Ishikawa (cell line): Measurements from ENCODE around the gene UST.

Source experiments
- CEBPB ChIP-seq: IDR thresholded peaks from 2 replicates; pipeline ENCODE4 v1.6.1; 2012
- CREB1 ChIP-seq: IDR thresholded peaks from 2 replicates; pipeline ENCODE4 v1.6.1; 2012; ENCODE audit warnings: low read depth
- EGR1 ChIP-seq: IDR thresholded peaks from 2 replicates; pipeline ENCODE4 v1.6.1; 2012
- EP300 ChIP-seq: IDR thresholded peaks from 2 replicates; pipeline ENCODE4 v1.6.1; 2012; ENCODE audit warnings: borderline replicate concordance
- FOXM1 ChIP-seq: IDR thresholded peaks from 2 replicates; pipeline ENCODE4 v1.6.1; 2012; ENCODE audit warnings: low read depth, borderline replicate concordance
- MAX ChIP-seq: IDR thresholded peaks from 2 replicates; pipeline ENCODE4 v1.6.1; 2012
- NFIC ChIP-seq: IDR thresholded peaks from 2 replicates; pipeline ENCODE4 v1.6.1; 2012
- RAD21 ChIP-seq: IDR thresholded peaks from 2 replicates; pipeline ENCODE4 v1.6.1; 2012; ENCODE audit warnings: low read depth
- REST ChIP-seq: IDR thresholded peaks from 2 replicates; pipeline ENCODE4 v1.6.1; 2012; ENCODE audit warnings: low read depth, mild to moderate bottlenecking
- TAF1 ChIP-seq: IDR thresholded peaks from 2 replicates; pipeline ENCODE4 v1.6.1; 2012; ENCODE audit warnings: low read depth, mild to moderate bottlenecking
- TCF12 ChIP-seq: IDR thresholded peaks from 2 replicates; pipeline ENCODE4 v1.6.1; 2012; ENCODE audit warnings: low read depth
- TEAD4 ChIP-seq: IDR thresholded peaks from 2 replicates; pipeline ENCODE4 v1.6.1; 2012
- USF1 ChIP-seq: IDR thresholded peaks from 2 replicates; pipeline ENCODE4 v1.6.1; 2012
- YY1 ChIP-seq: IDR thresholded peaks from 2 replicates; pipeline ENCODE4 v1.6.1; 2012; ENCODE audit warnings: low read depth
- ZBTB7A ChIP-seq: IDR thresholded peaks from 2 replicates; pipeline ENCODE4 v1.6.1; 2012; ENCODE audit warnings: low read depth

Gene UST

GRCh38 chr6:148990403-148990802 is 243.6 kb downstream of the UST start:
- TF ChIP-seq TCF12 (no peak), MAX (no peak), CREB1 (no peak), TAF1 (no peak), NFIC (no peak), YY1 (no peak)

GRCh38 chr6:148996815-148997214 is 250.0 kb downstream of the UST start:
- no peak for TF ChIP-seq REST
- no peak for TF ChIP-seq CEBPB
- no peak for TF ChIP-seq EGR1
- TF ChIP-seq RAD21: no peak

- no peak for TF ChIP-seq EP300
- no peak for TF ChIP-seq REST
- no peak for TF ChIP-seq YY1
Observed at GRCh38 chr6:148997865-148998264, 251.0 kb downstream of the UST start.

GRCh38 chr6:148998704-148999103 is 251.9 kb downstream of the UST start:
- TF ChIP-seq ZBTB7A: no peak
- TF ChIP-seq EP300: no peak
- TF ChIP-seq MAX: no peak
- TF ChIP-seq TCF12: no peak
- no peak for TF ChIP-seq REST
- no peak for TF ChIP-seq TEAD4
- TF ChIP-seq NFIC: no peak
- no peak for TF ChIP-seq CEBPB
- TF ChIP-seq EGR1: no peak
- TF ChIP-seq USF1: no peak
- no peak for TF ChIP-seq TAF1
- TF ChIP-seq YY1: no peak
- no peak for TF ChIP-seq CREB1
- TF ChIP-seq RAD21: no peak
- TF ChIP-seq FOXM1: no peak

GRCh38 chr6:148999501-148999900 is 252.7 kb downstream of the UST start:
- no peak for TF ChIP-seq EGR1
- TF ChIP-seq CEBPB: no peak
- TF ChIP-seq TEAD4: no peak
- no peak for TF ChIP-seq RAD21
- TF ChIP-seq NFIC: no peak
- TF ChIP-seq ZBTB7A: no peak
- TF ChIP-seq TCF12: no peak
- no peak for TF ChIP-seq EP300
- TF ChIP-seq CREB1: no peak
- no peak for TF ChIP-seq USF1
- TF ChIP-seq REST: no peak
- TF ChIP-seq TAF1: no peak
- TF ChIP-seq FOXM1: no peak
- TF ChIP-seq YY1: no peak
- no peak for TF ChIP-seq MAX
